ENCODE results near the gene GMPPA. TPM values are rescaled to one million over a fixed set of nuclear protein-coding genes. Genes with fewer than 3 reads are reported as not detected.

Gene GMPPA
- total RNA-seq, 1 experiment from 2014 or later: 32.0 TPM

GRCh38 chr2:219541611-219542180 lies 43.0 kb downstream of the GMPPA start:
- H3K4ac ChIP-seq (ENCODE audit: low read depth, low read length): no peak overlapping the region
- H4K20me1 ChIP-seq (ENCODE audit: control insufficient read depth, insufficient read depth, insufficient read length): no peaks in the 10 kb centered on the region
- no peak overlapping the region for H3K56ac ChIP-seq (ENCODE audit: insufficient read length, low read depth, low read length)
- H3K23ac ChIP-seq (ENCODE audit: insufficient read length, low read depth, low read length): no peak overlapping the region
- no peaks in the 10 kb centered on the region for H3K9me3 ChIP-seq (ENCODE audit: control insufficient read depth, low read depth, low read length)
- Mint-ChIP-seq H3K4me1 (peaks cover 39 to 40% of the 10 kb centered on the region in 2 experiments), H3K27me3 (ENCODE audit: low read depth) (peaks cover 27% of the 10 kb centered on the region), H3K9me3 (peaks cover 0 to 4% of the 10 kb centered on the region in 2 experiments; a peak in 1 of 5 replicates), H3K27ac (peak overlapping the region in 1 of 3 experiments; percentile 73; a peak in 1 of 7 replicates), H3K36me3 (ENCODE audit: insufficient read depth in 1 of 3, low read depth in 3 of 3) (peaks cover 18 to 31% (median 21%) of the 10 kb centered on the region in 3 experiments), H3K4me3 (peak overlapping the region; percentile 87 to 94)
- DNase-seq: peak; percentile 95
- H4K91ac ChIP-seq (ENCODE audit: insufficient read length, low read depth, low read length): no peak overlapping the region
- H4K5ac ChIP-seq (ENCODE audit: insufficient read length, low read depth, low read length): no peak overlapping the region
- peak overlapping the region; percentile 94 for H3K4me2 ChIP-seq (ENCODE audit: insufficient read depth, insufficient read length, low read length)
- H2BK120ac ChIP-seq (ENCODE audit: low read depth, low read length, poor library complexity, severe bottlenecking): no peak overlapping the region
- no peaks in the 10 kb centered on the region for H3K27me3 ChIP-seq (ENCODE audit: insufficient read depth, low read length)
- TF ChIP-seq CTCF (conservative IDR thresholded peaks at IDR 0.05): peak; percentile 100
- peaks cover 16% of the 10 kb centered on the region for H3K23me2 ChIP-seq (ENCODE audit: insufficient read length, low read depth, low read length, poor library complexity, severe bottlenecking)
- no peak overlapping the region for H3K9ac ChIP-seq (ENCODE audit: extremely low read depth, insufficient read length, low read length)
- no peak overlapping the region for H3K18ac ChIP-seq (ENCODE audit: insufficient read length, low read depth, low read length)
- WGBS (ENCODE audit: extremely low coverage, insufficient read length, low lambda C conversion rate): no CpG with 5 or more reads among the region's 48 CpGs
- H3K27ac ChIP-seq (ENCODE audit: insufficient read length, low read depth, low read length): no peak overlapping the region
- H3T11ph ChIP-seq (ENCODE audit: low read length): no peak overlapping the region
- no peak overlapping the region for H2BK5ac ChIP-seq (ENCODE audit: insufficient read length, low read length)
- H3K79me2 ChIP-seq (ENCODE audit: insufficient read depth, low read length): no peaks in the 10 kb centered on the region
- H3K14ac ChIP-seq (ENCODE audit: insufficient read depth, low read length): no peak overlapping the region
- no peaks in the 10 kb centered on the region for H3K79me1 ChIP-seq (ENCODE audit: insufficient read depth, low read depth, low read length, poor library complexity, severe bottlenecking)
- H2AK5ac ChIP-seq (ENCODE audit: insufficient read length, low read length): no peak overlapping the region
- no peak overlapping the region for H2AFZ ChIP-seq (ENCODE audit: low read length)
- H2BK20ac ChIP-seq (ENCODE audit: low read depth, low read length, poor library complexity, severe bottlenecking): no peak overlapping the region
- H3K4me1 ChIP-seq (ENCODE audit: insufficient read depth, low read length): peaks cover 8% of the 10 kb centered on the region; the same call in 1 of the 2 replicates
- no peak overlapping the region for H2BK12ac ChIP-seq (ENCODE audit: insufficient read length, low read depth, low read length)
- H2BK15ac ChIP-seq (ENCODE audit: low read depth, low read length): no peak overlapping the region
- H4K8ac ChIP-seq (replicated peaks; ENCODE audit: insufficient read length, low read depth, low read length): no peak overlapping the region
